ENCODE measurements around the gene CDC25A. TPM values are rescaled to one million over a fixed set of nuclear protein-coding genes. Genes with fewer than 3 reads are reported as not detected.

CDC25A gene
- total RNA-seq, 1 donor from 2014 or later = 0.77 TPM

GRCh38 chr3:48202632-48203031 lies 14.4 kb upstream of the CDC25A start:
- DNase-seq (no peak), ATAC-seq (no peak)
- intact Hi-C loops (cut with micrococcal nuclease) = no loop called here

DNA sequence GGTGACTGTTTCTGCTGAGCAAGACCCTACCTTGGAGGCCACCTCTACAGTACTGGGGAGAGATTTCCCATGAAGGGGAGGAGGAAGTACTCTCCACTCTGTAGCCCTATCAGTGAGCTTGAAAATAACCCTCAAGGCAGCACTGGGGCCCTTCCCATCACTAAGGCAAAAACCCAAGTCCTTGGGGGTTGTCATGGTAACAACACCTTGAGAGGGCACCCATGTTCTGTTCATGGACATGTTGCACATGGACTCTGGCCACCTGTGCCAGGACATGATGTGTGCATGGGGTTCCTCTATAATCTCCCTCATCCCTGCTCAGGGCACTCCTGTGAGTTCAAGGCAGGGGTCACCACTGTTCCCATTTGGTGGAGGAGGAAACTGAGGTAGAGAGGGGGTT lies 10.9 kb upstream of the CDC25A start:
- ATAC-seq (no peak), DNase-seq (no peak)
- intact Hi-C loops (cut with micrococcal nuclease) = no loop called here

GRCh38 chr3:48196611-48197010 lies 8.4 kb upstream of the CDC25A start:
- ATAC-seq (no peak), DNase-seq (no peak)
- intact Hi-C loops (cut with micrococcal nuclease) = no loop called here

- DNase-seq (peak; percentile 58), ATAC-seq (peak; percentile 70)
These were observed 6.3 kb upstream of the CDC25A start for GRCh38 chr3:48194446-48195071.

DNA sequence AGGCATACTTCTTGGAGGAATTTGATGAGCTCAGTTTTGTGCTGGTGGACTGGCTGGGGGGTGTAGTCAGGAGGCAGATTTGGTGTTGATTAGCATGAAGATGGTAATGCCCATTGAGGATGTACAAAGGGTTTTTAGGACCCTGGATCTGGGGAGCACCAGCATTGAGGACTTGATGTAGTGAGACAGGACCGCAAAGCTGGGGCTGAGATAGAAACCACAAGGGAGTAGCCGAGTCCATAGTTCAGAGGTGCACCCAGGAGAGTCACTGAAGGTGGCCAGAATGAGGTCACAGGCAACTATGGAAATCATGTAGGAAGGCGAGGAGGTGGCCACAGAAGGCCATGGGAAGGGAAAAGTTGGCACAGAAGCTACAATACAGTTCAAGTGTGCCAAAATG lies 2.7 kb upstream of the CDC25A start:
- no peak for DNase-seq
- intact Hi-C loops (cut with micrococcal nuclease) = no loop called here
- no peak for ATAC-seq

More at GRCh38 chr3:48194446-48195071, 6.3 kb upstream of the CDC25A start:
- intact Hi-C loops (cut with micrococcal nuclease) = no loop called here

DNA sequence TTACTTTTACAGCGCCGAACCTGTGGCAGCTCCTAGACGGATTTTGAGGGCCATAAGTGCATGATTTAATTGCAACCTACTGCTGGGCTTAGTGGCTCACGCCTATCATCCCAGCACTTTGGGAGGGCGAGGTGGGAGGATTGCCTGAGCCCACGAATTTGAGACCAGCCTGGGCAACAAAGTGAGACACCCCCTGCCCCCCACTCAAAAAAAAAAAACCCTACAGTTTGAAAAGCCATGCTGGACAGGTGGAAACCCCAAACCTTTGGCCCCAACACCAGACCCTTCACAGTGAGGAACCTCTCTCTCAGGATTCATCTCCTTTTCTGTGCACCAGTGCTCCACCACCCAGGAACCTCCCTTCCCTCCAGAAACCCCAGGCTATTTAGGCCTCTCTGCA lies 1.1 kb upstream of the CDC25A start:
- intact Hi-C loops (cut with micrococcal nuclease) = no loop called here
- ATAC-seq = no peak
- no peak for DNase-seq

- peak; percentile 49 for ATAC-seq
- DNase-seq = peak; percentile 66
These were observed 495 bp downstream of the CDC25A start for GRCh38 chr3:48187579-48188265.

GRCh38 chr3:48187301-48187578 lies 977 bp downstream of the CDC25A start:
- no peak for DNase-seq
- intact Hi-C loops (cut with micrococcal nuclease) = no loop called here
- no peak for ATAC-seq

More at GRCh38 chr3:48187579-48188265, 495 bp downstream of the CDC25A start:
- intact Hi-C loops (cut with micrococcal nuclease) = no loop called here

DNA sequence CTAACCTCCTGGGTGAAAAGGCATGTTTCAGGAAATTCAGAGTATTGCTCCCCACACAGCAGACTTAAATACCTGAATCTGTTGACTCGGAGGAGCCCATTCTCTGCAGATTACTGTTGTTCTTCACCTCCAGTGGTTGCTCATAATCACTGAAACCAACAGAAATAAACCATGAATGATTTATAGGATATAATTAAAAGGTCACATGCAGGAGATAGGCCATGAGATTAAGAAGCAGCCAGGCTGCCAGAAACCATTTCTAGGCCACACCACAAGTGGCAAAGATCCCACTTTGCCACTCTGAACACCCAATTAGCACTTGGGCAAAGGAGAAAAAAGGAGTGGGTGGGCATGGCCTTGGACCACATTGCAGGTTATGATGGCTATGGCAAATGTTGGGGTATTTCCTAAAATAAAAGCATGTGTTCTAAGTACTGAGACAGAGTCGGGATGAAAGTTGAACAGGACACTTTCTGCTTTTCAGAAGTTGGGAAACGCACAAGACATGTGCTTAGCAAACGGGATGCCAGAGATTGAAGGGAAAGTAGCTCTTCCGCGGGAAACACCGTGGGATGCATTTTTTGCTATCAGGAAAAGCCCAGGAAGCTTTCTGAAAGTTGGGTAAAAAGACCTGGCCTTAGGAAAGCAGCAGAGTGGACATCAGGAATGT lies 1.5 kb downstream of the CDC25A start:
- no peak for DNase-seq
- intact Hi-C loops (cut with micrococcal nuclease) = no loop called here
- ATAC-seq = no peak

DNA sequence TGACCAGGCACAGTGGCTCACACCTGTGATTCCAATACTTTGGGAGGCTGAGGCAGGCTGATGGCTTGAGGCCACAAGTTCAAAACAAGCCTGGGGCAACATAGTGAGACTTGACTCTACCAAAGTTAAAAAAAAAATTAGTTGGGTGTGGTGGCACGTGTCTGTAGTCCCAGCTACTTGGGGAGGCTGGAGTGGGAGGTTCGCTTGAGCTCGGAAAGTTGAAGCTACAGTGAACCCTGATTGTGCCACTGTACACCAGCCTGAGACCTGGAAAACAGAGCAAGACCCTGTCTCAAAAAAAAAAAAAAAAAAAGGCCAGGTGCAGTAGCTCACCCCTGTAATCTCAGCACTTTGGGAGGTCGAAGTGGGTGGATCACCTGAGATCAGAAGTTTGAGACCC lies 3.1 kb downstream of the CDC25A start:
- DNase-seq (no peak), ATAC-seq (no peak)
- intact Hi-C loops (cut with micrococcal nuclease) = no loop called here

DNA sequence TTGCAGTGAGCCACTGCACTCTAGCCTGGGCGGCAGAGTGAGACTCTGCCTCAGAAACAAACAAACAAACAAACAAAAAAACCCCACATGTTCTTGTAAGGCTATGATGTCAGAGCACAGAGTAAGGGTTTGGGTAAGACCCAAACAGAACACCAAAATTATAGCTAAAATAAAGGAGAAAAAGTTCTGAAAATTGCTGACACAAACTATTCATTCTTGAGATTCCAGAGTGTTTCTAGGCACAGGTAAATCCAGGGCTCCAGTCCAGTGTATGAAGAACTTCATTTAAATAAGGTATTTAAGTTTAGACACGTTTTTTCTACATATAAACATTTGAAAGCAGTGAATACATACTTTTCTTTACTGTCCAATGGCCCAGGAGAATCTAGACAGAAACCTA lies 3.9 kb downstream of the CDC25A start:
- intact Hi-C loops (cut with micrococcal nuclease) = no loop called here
- ATAC-seq (no peak), DNase-seq (no peak)

GRCh38 chr3:48180531-48181253 lies 7.5 kb downstream of the CDC25A start:
- DNase-seq (no peak), ATAC-seq (no peak)
- intact Hi-C loops (cut with micrococcal nuclease) = no loop called here

DNA sequence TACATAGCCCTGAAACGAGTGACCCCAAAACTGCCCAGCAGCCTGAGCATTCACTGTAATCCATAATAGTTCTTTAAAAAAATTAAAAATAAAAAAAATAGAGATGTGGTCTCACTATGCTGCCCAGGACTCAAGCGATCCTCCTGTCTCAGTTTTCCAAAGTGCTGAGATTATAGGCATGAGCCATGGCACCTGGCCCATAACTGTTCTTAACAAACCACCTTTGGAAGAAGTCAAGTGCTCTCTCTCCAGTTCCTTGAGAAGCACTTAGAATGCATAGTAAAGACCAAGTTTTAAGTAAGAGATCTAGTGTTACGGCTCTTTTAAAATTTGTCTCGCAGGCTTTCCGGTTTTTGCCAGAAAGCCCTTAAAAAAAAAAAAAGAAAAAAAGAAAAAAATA lies 8.2 kb downstream of the CDC25A start:
- no peak for ATAC-seq
- intact Hi-C loops (cut with micrococcal nuclease) = no loop called here
- no peak for DNase-seq

DNA sequence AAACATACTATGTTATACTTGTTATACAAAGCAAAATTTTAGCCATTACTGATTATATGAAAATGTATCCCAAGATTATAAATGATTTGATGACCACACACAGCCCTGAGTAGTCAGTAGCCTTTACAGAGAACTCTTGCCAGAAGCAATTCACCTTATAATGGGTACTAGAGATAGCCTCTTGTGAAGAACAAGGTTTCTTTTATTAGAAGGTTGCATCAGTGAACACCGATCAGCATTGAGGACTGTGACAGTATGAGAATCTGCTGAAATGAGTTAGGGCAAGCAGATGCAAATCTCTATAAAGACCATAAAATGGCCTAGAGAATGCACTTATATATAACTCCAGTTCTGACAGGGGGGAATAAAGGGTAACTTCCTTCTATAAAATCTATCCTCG lies 10.1 kb downstream of the CDC25A start:
- intact Hi-C loops (cut with micrococcal nuclease) = no loop called here
- no peak for DNase-seq
- ATAC-seq = peak; percentile 88

DNA sequence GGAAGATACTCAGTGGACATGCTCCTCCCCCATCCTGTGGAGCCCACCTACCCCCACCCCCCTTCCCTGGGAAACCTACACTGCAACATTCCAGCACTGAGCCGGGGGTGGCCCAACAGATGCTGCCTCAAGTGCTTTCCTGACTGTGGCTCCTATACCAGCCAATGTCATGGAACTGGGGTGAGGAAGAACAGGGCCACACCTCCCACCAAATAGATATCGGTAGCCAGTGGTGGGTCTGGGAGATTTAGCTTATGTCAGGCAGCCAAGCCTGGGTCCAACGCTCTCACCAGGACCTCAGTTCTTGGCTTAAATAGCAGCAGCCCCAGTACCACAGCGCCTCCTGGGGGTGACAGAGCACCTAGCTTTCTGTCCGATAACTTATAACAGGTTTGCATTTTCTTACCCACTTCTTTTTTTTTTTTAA lies 30.3 kb downstream of the CDC25A start:
- ATAC-seq (peak; percentile 78), DNase-seq (peak; percentile 76)
- intact Hi-C loops (cut with micrococcal nuclease) = no loop called here

GRCh38 chr3:48157202-48157840 lies 30.9 kb downstream of the CDC25A start:
- ATAC-seq (no peak), DNase-seq (no peak)
- intact Hi-C loops (cut with micrococcal nuclease) = no loop called here

DNA sequence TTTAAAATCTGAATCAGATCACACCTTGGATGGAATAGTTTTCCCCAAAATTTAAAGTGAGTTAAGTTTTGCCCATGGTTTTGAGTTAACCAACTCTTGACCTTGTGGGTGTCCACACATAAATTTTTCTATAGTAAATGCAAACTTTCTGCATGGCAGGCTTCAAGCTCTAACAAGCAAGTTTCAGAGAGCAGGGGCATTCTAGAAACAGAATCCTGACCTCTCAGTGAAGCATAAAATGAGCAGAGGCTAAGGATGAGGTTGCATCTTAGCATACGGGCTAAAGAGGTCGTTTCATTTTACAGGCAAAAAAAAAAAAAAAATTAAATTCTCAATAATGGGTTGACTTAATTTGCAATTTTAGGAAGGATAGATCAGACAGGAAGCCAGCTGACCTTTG lies 32.1 kb downstream of the CDC25A start:
- ATAC-seq (no peak), DNase-seq (no peak)
- intact Hi-C loops (cut with micrococcal nuclease) = no loop called here

- intact Hi-C loops (cut with micrococcal nuclease) = no loop called here
- DNase-seq (no peak), ATAC-seq (no peak)
These were observed 33.1 kb downstream of the CDC25A start for GRCh38 chr3:48155122-48155521.

GRCh38 chr3:48151807-48152427 lies 36.3 kb downstream of the CDC25A start:
- intact Hi-C loops (cut with micrococcal nuclease) = loop anchor here (5.0 kb wide), 1 partner anchor 325 kb away; no protein-coding TSS in a partner anchor
- ATAC-seq = peak; percentile 67
- no peak for DNase-seq
